ENCODE data around the gene KISS1.

KISS1 gene

GRCh38 chr1:204142032-204142974 lies 54.0 kb downstream of the KISS1 start:
- H3K4me3 ChIP-seq (ENCODE audit: low read depth, low read length, poor library complexity, severe bottlenecking): no peak overlapping the region
- no peak overlapping the region for H3K9ac ChIP-seq (ENCODE audit: low read length)
- H3K9me2 ChIP-seq (ENCODE audit: low read depth, low read length): no peaks in the 10 kb centered on the region
- H3K79me2 ChIP-seq (ENCODE audit: insufficient read depth, low read length): no peaks in the 10 kb centered on the region
- no peaks in the 10 kb centered on the region for H3K4me1 ChIP-seq (ENCODE audit: insufficient read depth, low read length, severe bottlenecking)
- H2AFZ ChIP-seq (ENCODE audit: low read length): no peak overlapping the region
- H3K36me3 ChIP-seq (ENCODE audit: insufficient read depth, low read length): no peaks in the 10 kb centered on the region
- no peaks in the 10 kb centered on the region for H4K20me1 ChIP-seq (ENCODE audit: insufficient read depth, low read length)
- H3K4me2 ChIP-seq (ENCODE audit: low read length): no peak overlapping the region
- TF ChIP-seq EZH2 (IDR thresholded peaks at IDR 0.05; ENCODE audit: borderline replicate concordance, low read length) (no peak), CTCF (IDR thresholded peaks at IDR 0.05; ENCODE audit: low read length) (no peak)
- no peaks in the 10 kb centered on the region for H3K27me3 ChIP-seq (ENCODE audit: insufficient read depth, low read length)
- no peaks in the 10 kb centered on the region for H3K9me3 ChIP-seq (ENCODE audit: low read length)
- no peak overlapping the region for H3K27ac ChIP-seq (ENCODE audit: low read depth, low read length, poor library complexity, severe bottlenecking)
- H3F3A ChIP-seq (ENCODE audit: insufficient read depth, low read length): no peaks in the 10 kb centered on the region

- Histone ChIP-seq H4K20me1 (ENCODE audit: insufficient read depth, low read length) (no peaks in the 10 kb centered on the region), H3K9me2 (ENCODE audit: low read depth, low read length) (no peaks in the 10 kb centered on the region), H3K36me3 (ENCODE audit: insufficient read depth, low read length) (no peaks in the 10 kb centered on the region), H3F3A (ENCODE audit: insufficient read depth, low read length) (no peaks in the 10 kb centered on the region), H3K4me3 (ENCODE audit: low read depth, low read length, poor library complexity, severe bottlenecking) (no peak overlapping the region), H3K9ac (ENCODE audit: low read length) (no peak overlapping the region), H3K27me3 (ENCODE audit: insufficient read depth, low read length) (no peaks in the 10 kb centered on the region), H2AFZ (ENCODE audit: low read length) (no peak overlapping the region), H3K79me2 (ENCODE audit: insufficient read depth, low read length) (no peaks in the 10 kb centered on the region), H3K9me3 (ENCODE audit: low read length) (no peaks in the 10 kb centered on the region), H3K4me1 (ENCODE audit: insufficient read depth, low read length, severe bottlenecking) (no peaks in the 10 kb centered on the region), H3K27ac (ENCODE audit: low read depth, low read length, poor library complexity, severe bottlenecking) (no peak overlapping the region), H3K4me2 (ENCODE audit: low read length) (no peak overlapping the region)
- TF ChIP-seq CTCF (IDR thresholded peaks at IDR 0.05; ENCODE audit: low read length): no peak
- TF ChIP-seq EZH2 (IDR thresholded peaks at IDR 0.05; ENCODE audit: borderline replicate concordance, low read length): no peak
Measured at GRCh38 chr1:204141131-204141530, 55.2 kb downstream of the KISS1 start.

Data from OCI-LY1 (cell line).